SK-N-MC (cell line): ENCODE results near the gene CFAP65.

Experiments used
- FOXP2 ChIP-seq: optimal IDR thresholded peaks from 2 replicates; pipeline ENCODE3; 2011; ENCODE audit warnings: mild to moderate bottlenecking, moderate library complexity; ENCODE audit not compliant: insufficient read depth; ENCODE audit errors: extremely low read length, control extremely low read depth
- POLR2AphosphoS5 ChIP-seq: IDR thresholded peaks from 2 replicates; pipeline ENCODE4 v1.6.1; 2012; ENCODE audit warnings: mild to moderate bottlenecking, low read depth, low read length, borderline replicate concordance

GRCh38 chr2:218986148-218986761, 55.1 kb downstream of the CFAP65 start:
- TF ChIP-seq POLR2AphosphoS5 = no peak
- TF ChIP-seq FOXP2 = no peak
